ENCODE measurements around the gene CCDC171.

DNA sequence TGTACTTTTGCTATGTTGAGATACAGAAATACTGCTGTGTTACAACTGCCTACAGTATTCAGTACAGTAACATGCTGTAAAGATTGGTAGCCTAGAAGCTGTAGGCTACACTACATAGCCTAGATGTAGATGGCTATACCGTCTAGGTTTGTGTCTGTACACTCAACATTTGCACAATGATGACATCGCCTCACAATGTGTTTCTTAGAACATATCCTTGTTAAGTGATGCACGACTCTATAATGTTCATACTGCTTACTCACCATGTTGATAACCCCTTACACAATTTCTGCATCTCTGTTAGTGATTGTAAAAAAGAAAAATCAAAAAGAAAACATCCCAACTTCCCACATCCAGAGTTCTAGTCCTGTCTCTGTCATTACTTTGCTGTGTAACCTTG lies 450.0 kb downstream of the CCDC171 start:
- TF ChIP-seq, protein P1, sequence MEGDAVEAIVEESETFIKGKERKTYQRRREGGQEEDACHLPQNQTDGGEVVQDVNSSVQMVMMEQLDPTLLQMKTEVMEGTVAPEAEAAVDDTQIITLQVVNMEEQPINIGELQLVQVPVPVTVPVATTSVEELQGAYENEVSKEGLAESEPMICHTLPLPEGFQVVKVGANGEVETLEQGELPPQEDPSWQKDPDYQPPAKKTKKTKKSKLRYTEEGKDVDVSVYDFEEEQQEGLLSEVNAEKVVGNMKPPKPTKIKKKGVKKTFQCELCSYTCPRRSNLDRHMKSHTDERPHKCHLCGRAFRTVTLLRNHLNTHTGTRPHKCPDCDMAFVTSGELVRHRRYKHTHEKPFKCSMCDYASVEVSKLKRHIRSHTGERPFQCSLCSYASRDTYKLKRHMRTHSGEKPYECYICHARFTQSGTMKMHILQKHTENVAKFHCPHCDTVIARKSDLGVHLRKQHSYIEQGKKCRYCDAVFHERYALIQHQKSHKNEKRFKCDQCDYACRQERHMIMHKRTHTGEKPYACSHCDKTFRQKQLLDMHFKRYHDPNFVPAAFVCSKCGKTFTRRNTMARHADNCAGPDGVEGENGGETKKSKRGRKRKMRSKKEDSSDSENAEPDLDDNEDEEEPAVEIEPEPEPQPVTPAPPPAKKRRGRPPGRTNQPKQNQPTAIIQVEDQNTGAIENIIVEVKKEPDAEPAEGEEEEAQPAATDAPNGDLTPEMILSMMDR (IDR thresholded peaks at IDR 0.05): no peak
- TF ChIP-seq POLR2A (IDR thresholded peaks at IDR 0.05) (no peak), EP300 (IDR thresholded peaks at IDR 0.05) (no peak), POLR2AphosphoS5 (IDR thresholded peaks at IDR 0.05) (no peak)

Measured in suprapubic skin (tissue), 4 donors.